Suppressor macrophage (primary cell): ENCODE data around the gene TRIP13.
"Not testable (repeated sequence)": the region's sequence is repeated elsewhere in the genome, so short reads cannot be mapped to it uniquely, and the experiment has no call there.

Source experiments
- DNase-seq, 4 experiments: peaks; one replicate each; pipeline ENCODE4 v3.0.0-alpha.2; 2020 to 2022

TRIP13 gene

DNA sequence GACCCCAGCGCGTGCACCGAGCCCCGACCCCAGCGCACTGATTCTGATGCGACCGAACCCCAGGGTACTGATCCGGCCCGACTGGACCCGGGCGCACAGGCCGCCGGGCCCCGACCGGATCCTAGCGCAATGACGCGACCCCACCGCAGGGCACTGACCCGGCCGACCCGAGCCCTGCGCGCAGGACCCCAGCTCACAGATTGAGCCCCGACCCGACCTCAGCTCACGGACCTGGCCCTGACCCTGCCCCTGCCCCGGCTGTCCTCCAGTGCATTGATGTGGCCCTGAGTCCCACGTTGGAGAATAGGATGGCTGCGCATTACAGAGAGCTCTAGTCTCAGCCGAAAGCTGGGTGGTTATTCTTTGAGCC, 438 bp downstream of the TRIP13 start:
- peak in 1 of 4 experiments; percentile 9 for DNase-seq

DNA sequence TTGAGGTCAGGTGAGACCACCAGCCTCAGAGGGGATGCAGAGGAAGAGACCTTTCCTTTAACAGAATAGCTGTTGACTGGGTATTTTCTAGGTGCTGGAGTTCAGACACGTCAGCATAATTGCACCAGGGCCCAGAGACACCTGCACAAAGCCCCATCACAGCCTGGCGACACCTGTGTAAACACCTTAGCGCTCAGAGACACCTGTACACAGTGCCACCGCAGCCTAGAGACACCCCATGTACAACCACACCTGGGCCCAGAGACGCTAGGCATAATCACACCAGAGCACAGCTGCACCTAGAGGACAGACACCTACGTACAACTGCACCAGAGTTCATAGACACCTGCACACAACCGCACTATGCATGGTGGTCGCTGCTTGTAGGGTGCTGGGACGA, 1.0 kb downstream of the TRIP13 start:
- no peak for DNase-seq

DNA sequence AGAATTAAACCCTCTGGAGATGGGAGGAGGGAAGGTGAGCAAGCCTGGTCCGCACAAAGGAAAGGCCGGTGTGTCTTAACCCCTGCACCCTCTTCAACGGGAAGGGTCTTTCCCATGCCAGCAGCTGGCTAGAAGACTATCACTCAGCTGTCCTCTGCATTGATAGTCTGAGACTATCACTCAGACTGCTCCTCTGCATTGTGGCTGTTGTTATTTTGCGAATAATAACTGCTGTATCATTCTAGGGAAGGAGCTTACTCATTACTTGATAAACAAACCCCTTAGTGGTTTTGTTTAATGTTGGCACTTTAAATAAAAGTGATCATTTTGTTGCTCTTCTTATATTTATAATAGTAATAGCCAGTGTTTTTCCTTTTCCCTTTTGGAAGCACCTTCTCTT, 8.1 kb downstream of the TRIP13 start:
- no peak for DNase-seq

DNA sequence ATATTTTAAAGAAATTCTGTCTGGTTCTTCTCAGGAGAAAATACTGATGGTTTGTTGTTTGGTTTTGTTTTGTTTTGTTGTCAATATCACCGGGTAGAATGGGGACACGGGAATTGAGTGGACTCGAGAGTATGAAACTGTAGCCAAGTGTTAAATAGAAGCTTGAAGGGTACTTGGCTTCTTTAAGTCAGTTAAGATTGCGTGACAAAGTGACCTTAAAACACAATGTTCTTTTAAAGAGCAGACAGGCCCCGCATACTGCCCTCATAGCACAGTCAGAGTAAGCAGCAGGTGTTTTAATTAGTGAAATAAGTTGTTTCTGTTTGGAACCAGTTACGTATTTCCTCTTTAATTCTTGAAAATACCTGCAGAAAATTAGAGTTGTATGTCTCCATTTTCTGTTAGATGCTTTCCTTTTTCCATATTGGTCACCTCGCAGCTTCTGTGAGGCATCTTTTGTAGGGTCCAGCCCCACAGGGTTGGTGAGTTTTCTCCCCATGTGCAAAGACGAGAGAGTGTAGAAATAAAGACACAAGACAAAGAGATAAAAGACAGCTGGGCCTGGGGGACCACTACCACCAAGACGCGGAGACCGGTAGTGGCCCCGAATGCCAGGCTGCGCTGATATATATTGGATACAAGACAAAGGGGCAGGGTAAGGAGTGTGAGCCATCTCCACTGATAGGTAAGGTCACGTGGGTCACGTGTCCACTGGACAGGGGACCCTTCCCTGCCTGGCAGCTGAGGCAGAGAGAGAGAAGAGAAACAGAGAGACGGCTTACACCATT, 9.6 kb downstream of the TRIP13 start:
- no peak for DNase-seq

DNA sequence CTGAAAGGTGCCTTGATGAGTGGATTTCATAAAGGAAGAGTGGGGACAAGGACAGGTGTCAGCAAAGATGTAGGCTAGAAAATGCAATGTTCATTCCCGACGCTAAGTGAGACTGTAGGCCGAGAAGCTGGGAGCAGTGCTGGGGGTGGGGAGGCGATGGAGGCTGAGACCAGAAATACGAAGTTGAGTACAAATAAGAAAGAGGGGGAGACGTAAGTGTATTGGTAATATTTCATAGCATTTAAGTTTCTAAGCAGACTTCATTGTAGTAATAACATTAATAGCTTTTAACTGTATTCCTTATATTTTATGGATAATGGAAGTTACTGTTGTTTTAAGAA, 11.0 kb downstream of the TRIP13 start:
- DNase-seq: no peak

DNA sequence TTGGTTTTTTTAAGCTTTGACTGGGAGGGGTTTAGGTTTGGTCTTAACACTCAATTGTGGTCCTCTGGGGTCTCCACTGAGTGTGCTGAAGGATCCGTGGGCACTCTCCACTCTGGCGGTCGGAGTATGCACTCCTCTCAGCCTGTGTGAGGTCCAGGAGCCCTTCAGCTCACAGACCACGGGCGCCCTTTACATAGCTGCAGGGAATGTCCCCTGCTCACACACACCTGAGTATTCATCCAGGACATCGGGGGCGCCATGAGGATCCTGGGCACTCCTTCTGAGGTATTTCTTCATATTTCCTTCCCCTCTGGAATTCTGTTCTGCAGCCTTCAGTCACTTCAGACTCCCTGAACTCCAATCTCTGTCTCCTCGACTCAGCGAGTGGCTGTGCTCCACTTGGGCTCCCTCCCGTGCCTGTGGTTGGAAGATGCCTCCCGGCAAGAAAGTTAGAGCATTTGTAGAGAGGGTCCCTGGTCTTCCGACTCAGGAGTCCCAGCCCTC, 12.5 kb downstream of the TRIP13 start:
- DNase-seq: no peak

DNA sequence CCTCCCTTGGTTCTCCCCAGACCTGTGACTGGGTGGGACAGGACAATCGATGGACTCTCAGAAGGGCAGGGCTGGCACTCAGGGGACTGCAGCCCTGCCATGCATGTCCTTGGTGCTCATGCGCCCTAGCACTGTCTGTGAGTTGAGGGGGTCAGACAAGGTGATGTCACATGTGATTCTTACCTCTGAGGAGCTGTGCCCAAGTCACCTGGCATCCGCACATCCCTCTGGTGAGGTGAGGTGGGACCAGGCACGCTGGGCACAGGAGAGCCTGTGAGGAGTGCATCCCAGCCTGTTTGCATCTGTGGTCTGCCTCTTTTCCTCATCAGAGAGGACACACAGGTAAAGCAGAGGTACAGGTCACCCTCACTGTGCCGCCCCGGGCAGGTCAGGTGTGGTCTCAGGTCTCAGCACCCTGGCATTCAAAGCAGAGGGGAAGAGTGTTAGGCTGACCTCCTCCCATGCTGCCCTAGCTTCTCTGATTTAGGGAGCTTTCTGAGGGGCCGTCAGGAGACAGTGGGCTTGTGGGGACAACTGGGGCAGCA, 14.8 kb downstream of the TRIP13 start:
- no peak for DNase-seq

DNA sequence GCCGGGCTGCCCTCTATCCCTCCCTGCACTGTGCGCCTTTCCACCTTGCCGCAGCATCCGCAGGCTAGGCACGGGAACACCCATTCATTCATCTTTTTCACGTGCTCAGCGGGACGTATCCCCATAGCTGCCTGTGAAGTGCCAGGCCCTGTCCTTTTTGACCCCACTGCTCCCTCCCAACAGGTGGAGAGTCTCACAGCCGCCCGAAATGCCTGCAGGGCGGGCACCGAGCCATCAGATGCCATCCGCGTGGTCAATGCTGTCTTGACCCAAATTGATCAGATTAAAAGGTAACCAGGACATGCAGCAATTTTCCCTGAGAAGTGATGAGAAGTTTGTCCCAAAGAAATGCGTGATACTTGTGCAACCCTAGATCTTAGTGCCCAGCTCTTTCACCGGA, 15.5 kb downstream of the TRIP13 start:
- no peak for DNase-seq

DNA sequence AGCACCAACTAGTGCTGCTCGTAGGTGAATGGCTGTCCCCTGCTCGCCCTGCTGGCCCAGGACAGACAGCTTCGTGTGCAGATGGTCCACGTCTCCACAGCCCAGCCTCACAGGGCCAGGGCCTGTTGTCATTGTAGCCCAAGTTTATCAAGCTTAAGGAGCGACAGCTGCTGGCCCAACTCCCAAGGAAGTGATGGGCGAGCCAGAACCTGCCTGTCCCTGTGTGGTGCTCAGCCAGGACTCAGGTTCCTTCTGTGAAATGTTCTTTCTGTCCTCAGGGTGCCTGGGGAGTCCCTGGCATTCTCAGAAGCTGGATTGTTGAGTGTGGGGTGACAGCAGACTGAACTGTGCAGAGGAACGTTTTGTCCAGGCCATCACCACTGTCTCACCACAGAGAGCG, 16.4 kb downstream of the TRIP13 start:
- DNase-seq: no peak

DNA sequence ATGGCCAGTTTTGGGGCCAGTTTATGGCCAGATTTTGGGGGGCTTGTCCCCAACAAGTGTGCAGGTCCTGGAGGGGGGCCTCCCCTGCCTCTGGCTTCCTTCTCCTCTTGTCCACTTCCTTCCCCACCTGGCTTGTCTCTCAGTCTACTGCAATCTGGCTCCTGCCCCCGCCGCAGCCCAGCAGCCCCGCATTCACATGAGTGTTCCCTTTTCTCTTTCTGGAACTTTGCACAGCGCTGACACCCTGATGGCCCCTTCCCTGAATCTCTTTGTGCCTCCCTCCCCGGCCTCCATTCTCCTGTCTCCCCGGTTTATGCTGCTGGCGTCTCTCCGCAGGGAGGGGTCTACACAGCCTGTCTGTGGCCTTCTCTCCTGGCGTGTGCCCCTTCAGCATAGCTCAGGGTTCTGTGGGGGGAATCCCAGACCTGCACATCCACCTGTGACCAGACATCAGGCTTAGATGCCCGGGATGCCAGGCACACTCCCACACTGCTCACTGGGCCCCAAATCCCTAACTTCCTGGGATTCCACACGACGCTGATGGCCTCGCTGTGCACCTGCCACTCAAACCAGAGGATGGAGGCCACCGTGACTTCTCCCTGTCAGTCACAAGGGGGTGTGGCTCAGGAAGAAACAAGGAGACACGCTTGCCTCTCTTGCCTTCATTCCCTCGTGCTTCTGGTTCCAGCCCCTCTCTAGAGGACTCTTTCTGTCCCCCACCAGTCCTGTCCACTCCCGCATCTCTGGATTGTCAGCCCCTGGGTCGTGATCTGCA, 17.5 kb downstream of the TRIP13 start:
- DNase-seq: no peak

DNA sequence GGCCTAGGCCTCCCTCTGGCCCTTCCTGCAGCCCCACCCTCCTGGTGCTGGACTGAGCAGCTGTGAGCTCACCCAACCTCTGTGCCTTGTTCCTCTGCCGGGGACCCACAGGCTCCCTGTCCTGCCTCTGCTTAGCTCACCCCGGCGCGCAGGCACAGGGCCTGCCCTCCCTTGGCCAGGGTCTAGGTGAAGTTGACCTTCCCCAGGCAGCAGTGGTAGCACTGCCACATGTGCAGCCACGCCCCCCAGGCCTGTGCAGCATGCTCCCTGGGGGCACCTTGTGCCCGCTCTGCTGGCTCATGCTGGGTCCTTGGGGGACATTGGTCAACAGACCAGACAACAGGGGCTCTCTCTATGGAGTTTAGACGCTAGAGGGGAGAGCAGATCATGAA, 18.1 kb downstream of the TRIP13 start:
- DNase-seq: no peak

DNA sequence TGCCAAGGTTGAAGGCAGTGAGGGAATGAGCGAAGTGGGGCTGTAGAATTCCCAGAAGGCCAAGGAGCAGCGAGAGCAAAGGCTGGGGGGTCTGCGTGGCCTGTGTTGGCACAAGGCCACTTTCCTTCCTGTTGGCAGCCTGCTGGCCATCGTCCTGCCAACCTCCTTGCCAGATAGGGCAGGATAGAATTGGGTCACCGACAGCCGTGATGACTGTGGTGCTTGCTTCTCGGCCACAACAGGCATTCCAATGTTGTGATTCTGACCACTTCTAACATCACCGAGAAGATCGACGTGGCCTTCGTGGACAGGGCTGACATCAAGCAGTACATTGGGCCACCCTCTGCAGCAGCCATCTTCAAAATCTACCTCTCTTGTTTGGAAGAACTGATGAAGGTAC, 18.9 kb downstream of the TRIP13 start:
- DNase-seq: no peak

DNA sequence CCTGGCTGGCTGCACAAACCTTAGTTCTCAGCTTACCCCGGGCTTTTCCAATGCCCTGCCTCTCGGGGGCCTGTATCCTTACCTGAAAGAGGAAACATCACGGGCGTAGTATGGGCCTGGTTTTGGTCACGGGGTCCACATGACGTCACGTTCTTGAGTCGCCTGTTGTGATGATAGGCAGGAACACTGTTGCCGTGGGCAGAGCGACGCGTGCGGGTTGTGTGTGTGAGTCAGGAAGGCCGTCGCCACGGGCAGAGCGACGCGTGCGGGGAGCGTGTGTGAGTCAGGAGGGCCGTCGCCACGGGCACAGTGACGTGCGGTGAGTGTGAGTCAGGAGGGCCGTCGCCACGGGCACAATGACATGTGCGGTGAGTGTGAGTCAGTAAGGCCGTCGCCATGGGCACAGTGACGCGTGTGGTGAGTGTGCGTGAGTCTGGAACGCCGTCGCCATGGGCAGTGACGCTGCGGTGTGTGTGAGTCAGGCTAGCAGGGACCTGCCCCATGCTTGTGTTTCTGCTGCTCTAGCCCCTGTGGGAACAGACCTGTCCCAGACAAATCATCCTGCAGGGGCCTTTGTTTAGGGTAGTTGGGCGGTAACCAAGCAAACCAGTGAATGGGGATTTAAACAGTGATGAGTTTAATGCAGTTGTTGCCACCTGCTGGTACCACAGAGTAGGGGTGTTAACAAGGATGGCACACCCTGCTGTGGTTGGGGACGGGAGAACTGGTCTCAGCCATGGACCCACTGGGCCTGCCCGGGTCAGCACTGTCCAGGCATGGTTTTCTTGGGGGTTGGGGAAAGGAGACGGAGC, 19.8 kb downstream of the TRIP13 start:
- peak in 2 of 4 experiments; percentile 21 to 27 for DNase-seq

DNA sequence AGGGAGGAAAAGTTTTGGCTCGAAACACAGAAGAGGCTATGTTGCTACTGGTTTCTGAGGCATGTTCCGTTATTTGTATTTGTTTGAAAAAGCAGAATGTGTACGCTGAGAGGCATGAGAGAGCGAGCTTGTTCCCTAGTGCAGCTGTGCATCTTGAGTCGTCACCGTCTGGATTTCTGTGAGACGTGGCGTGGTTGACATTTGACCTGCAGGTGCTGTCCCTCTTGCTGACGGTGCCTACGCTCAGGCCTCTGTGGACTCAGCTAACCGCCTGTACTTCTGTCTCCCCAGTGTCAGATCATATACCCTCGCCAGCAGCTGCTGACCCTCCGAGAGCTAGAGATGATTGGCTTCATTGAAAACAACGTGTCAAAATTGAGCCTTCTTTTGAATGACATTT, 21.5 kb downstream of the TRIP13 start:
- DNase-seq: no peak

DNA sequence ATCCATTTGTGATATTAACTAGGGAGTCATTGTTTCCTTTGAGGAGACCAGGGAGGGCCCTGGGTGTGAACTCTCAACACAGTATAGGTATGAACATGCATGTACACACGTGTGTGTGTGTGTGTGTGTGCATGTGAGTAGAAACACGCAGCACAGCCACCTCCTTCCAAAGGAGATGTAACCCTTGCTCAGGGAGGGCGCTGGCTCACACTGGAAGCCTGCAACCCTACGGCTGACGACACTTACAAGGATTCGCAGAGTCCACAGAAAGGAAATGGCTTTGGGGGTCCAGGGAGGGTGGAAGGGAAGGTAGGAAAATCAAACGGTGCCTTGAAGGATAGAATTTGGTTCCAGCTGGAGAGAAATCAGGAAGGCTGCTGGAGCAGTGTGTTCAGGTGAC, 21.9 kb downstream of the TRIP13 start:
- DNase-seq: no peak

DNA sequence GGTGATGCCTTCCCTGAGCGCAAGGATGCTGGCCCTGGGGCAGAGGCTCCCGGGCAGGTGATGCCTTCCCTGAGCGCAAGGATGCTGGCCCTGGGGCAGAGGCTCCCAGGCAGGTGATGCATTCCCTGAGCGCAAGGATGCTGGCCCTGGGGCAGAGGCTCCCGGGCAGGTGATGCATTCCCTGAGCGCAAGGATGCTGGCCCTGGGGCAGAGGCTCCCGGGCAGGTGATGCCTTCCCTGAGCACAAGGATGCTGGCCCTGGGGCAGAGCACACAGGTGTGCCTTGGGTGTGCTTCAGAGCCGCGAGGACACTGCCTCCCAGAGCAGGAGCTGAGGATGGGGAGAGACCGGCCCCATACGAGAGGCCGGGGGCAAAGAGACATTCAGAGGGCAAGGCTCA, 22.7 kb downstream of the TRIP13 start:
- not testable (repeated sequence) for DNase-seq

DNA sequence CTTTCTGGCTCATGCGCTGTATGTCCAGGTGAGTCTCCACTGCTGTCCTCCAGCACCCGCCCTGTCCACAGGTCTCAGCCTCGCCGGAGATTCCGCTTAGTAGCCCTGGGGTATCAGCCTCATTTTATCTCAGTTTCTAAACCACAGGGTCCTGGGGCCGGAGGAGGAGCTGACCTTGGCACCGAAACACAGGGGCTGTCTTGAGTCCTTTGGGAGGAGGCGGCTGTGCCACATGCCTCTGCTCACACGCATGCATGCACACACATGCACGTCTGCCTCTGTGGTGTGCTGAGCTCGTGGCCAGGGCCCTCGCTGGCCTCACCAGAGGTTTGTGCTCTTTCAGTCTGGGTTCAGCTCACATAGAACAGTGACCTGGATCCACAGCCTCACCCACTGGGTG, 23.3 kb downstream of the TRIP13 start:
- DNase-seq: no peak

DNA sequence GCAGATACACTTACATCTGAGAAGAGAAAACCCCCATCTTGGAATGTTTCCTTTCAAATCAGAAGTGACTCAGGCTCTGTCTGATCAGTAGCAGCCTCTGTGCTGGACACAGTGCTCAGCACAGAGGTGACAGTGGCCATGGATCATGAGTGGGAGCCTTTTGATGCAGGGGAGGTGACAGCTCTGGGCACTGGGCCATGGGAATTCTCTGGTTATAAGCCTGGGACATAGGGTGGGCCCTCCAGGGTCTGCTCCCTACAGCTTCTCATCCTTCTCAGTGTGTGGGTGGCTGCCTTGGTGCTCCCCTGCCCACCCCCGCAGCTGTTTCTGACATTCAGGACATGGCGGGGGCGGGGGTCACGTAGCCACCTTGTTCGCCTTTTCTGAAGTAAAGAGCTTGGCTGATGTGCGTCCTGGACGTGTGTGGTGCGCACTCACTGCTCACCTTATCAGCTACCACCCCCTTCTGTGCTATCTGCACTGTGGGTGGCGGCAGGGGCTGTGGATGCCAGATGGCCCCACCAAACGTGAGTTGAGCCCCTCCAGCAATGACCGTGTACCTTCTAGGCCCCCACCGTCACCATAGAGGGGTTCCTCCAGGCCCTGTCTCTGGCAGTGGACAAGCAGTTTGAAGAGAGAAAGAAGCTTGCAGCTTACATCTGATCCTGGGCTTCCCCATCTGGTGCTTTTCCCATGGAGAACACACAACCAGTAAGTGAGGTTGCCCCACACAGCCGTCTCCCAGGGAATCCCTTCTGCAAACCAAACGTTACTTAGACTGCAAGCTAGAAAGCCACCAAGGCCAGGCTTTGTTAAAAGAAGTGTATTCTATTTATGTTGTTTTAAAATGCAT, 24.0 kb downstream of the TRIP13 start:
- DNase-seq: no peak

DNA sequence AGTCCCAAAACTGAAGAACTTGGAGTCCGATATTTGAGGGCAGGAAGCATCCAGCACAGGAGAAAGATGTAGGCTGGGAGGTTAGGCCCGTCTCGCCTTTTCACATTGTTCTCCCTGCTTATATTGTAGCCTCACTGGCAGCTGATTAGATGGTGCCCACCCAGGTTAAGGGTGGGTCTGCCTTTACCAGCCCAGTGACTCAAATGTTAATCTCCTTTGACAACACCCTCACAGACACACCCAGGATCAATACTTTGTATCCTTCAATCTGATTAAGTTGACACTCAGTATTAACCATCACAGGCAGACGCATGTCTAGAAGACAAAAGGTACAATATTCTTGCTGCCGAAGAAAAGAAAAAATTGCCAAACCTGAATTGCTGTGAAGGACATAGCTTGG, 26.0 kb downstream of the TRIP13 start:
- DNase-seq: not testable (repeated sequence)

DNA sequence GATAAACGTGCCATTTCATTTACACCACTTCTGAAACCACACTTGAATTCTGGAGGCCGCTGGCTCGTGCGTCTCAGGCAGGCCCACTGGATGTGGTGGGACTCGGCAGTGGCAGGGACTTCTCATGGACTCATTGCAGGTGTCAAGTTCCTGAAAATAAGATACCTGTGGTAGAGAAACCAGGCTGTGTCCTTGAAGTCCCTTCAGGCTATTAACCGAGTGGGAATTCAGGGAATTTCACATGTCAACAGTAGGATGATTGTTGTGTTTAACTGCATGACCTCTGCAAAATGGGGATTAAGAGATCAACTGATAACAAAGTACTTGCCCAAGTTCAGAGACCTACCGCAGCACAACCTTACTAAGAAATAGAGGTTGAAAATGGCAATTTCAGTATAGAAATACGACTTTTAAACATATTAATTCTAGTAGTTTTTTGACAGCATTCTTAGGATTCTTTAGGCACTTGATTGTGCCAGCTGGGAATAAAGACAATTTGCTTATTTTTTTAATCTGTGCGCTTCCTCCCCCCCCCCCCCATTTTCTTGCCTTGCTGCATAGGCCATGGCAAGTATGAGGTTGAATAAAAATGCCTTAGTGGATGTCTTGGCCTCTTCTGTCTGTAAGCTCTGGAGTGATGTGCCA, 26.8 kb downstream of the TRIP13 start:
- no peak for DNase-seq

DNA sequence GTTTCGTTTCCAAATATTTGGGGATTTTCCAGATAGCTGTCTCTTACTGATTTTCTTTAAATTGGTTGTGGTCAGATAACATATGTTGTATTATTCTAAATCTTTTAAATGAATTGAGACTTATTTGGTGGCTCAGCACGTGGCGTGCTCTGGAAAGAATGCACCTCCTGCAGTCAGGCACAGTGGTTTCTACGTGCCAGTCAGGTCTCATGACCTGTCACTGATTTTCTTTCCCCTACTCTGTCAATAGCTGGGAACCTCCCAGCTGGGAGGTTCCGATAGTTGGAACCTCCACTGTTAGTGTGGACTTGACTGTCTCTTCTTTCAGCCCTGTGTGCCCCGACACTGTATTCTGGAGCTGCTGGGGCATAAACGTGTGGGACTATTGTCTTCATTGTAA, 27.6 kb downstream of the TRIP13 start:
- DNase-seq: no peak
